OCI-LY3 (cell line): ENCODE measurements around the gene RNF41.

Source experiments
- H2AFZ ChIP-seq: fragments of 200-600, 300-600 bp; shearing (Covaris generic); 2 replicates; pipeline ENCODE4 v1.6.0; 2014; ENCODE audit warnings: antibody characterized with exemption, low read depth, low read length
- H3K27ac ChIP-seq: fragments of 200-600, 300-600 bp; sonication (generic); 2 replicates; pipeline ENCODE4 v1.5.1; 2014; ENCODE audit warnings: mild to moderate bottlenecking, low read length, moderate library complexity, mixed read lengths
- H3K27me3 ChIP-seq: fragments of 200-600, 300-600 bp; sonication (generic); 2 replicates; pipeline ENCODE4 v1.6.1; 2014; ENCODE audit warnings: low read depth, low read length, mixed read lengths
- H3K36me3 ChIP-seq: fragments of 200-600, 300-600 bp; sonication (generic); replicated peaks from 2 replicates; pipeline ENCODE3; 2014; ENCODE audit warnings: low read depth, low read length, mixed read lengths
- H3K4me1 ChIP-seq: fragments of 300-600, 200-600 bp; sonication (generic); 2 replicates; pipeline ENCODE4 v1.6.1; 2014; ENCODE audit warnings: low read length, mixed read lengths
- H3K4me2 ChIP-seq: fragments of 200-600, 300-600 bp; sonication (generic); 2 replicates; pipeline ENCODE4 v1.6.1; 2014; ENCODE audit warnings: low read length, mixed read lengths
- H3K4me3 ChIP-seq: fragments of 300-600, 200-600 bp; sonication (generic); 2 replicates; pipeline ENCODE4 v1.5.1; 2014; ENCODE audit warnings: antibody characterized with exemption, mild to moderate bottlenecking, low read length, moderate library complexity
- H3K79me2 ChIP-seq: fragments of 300-600, 200-600 bp; shearing (Covaris generic); 2 replicates; pipeline ENCODE4 v1.6.1; 2014; ENCODE audit warnings: mild to moderate bottlenecking, low read length, mixed read lengths
- H3K9ac ChIP-seq: fragments of 300-600, 200-600 bp; shearing (Covaris generic); 2 replicates; pipeline ENCODE4 v1.6.0; 2014; ENCODE audit warnings: mild to moderate bottlenecking, low read length, moderate library complexity
- H3K9me3 ChIP-seq: fragments of 200-600, 300-600 bp; shearing (Covaris generic); 2 replicates; pipeline ENCODE4 v1.6.1; 2014; ENCODE audit warnings: low read length, mixed read lengths; ENCODE audit not compliant: insufficient read depth
- H4K20me1 ChIP-seq: fragments of 200-600, 300-600 bp; sonication (generic); 2 replicates; pipeline ENCODE4 v1.6.1; 2016; ENCODE audit warnings: low read length, mixed read lengths; ENCODE audit not compliant: insufficient read depth
- EZH2phosphoT487 ChIP-seq: fragments of 200-600 bp; shearing (Covaris generic); IDR thresholded peaks from 2 replicates; pipeline ENCODE4 v1.6.1; 2018; ENCODE audit warnings: antibody characterized with exemption, mixed run types, low read depth
- TF ChIP-seq, protein P1 (sequence below): fragments of 200-600, 300-600 bp; sonication (generic); IDR thresholded peaks from 2 replicates; pipeline ENCODE4 v1.5.1; 2014; ENCODE audit warnings: antibody characterized with exemption, low read length, low read depth

RNF41 gene

DNA sequence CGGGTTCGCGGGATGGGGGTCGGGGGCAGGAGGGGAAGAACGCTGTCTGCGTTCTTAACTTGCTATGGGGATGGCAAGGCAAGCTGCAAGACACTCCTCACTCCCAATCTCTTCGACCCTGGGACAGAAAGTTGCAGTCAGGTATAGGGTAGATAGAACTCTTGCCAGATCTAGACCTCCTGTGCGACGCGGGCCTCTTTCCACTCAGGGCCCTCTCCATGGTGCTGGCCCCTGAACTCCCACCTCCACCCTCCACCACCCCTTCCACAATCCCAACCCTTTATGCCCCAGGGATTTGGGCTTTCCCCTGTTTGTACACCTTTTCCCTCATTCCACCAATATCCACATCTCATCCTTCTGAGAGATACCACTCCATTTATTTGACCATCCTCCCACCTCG is 3.2 kb upstream of the RNF41 start:
- Histone ChIP-seq H3K27me3 (no peaks in the 10 kb centered on the region), H3K9me3 (no peaks in the 10 kb centered on the region), H3K4me2 (peak overlapping the region; percentile 78), H4K20me1 (peaks cover 5% of the 10 kb centered on the region; the same call in 1 of the 2 replicates), H3K4me3 (peak overlapping the region; percentile 87), H3K36me3 (no peaks in the 10 kb centered on the region), H3K4me1 (peaks cover 26% of the 10 kb centered on the region), H3K79me2 (peaks cover 32% of the 10 kb centered on the region), H3K27ac (no peak overlapping the region), H2AFZ (0 out of 2 replicates have a peak overlapping the region, but pooled peaks have one; percentile 34), H3K9ac (peak overlapping the region; percentile 89)
- TF ChIP-seq, protein P1, sequence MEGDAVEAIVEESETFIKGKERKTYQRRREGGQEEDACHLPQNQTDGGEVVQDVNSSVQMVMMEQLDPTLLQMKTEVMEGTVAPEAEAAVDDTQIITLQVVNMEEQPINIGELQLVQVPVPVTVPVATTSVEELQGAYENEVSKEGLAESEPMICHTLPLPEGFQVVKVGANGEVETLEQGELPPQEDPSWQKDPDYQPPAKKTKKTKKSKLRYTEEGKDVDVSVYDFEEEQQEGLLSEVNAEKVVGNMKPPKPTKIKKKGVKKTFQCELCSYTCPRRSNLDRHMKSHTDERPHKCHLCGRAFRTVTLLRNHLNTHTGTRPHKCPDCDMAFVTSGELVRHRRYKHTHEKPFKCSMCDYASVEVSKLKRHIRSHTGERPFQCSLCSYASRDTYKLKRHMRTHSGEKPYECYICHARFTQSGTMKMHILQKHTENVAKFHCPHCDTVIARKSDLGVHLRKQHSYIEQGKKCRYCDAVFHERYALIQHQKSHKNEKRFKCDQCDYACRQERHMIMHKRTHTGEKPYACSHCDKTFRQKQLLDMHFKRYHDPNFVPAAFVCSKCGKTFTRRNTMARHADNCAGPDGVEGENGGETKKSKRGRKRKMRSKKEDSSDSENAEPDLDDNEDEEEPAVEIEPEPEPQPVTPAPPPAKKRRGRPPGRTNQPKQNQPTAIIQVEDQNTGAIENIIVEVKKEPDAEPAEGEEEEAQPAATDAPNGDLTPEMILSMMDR, result no peak
- TF ChIP-seq EZH2phosphoT487, result no peak

DNA sequence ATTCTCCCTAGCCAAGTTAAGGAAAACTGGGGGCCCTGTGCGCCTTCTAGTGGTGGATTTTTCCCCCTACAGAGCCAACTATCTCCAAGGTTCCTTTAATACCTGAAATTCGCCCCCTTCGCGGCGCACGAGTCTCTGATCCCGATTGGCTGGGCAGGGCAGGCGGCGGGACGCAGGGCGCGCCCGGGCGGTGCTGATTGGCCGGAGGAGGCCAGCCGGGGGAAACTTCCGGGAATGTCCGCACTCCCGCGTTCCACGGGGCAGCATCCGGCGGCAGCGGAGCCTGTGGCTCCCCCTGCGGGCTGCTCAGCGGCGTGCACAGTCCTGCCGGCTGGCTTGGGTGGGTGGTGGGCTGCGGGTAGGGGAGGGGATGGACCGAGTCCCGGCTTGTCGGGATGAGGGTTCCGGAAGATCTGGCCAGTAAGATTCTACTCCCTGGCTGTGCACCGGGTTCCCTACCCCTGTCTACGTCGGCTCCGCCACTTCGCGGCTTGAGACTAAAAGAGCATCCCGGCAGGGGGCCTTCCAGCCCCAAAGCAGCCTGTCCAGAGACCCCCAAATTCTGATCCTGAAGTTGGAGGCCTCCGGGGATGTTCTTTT is 2.5 kb upstream of the RNF41 start, which contains the start of gene NABP2:
Gene NABP2 (plus strand): TSS at position 241 of the 600 bp plus-strand sequence. CDS start 515 bp downstream, outside the sequence.
- H4K20me1 ChIP-seq, result peaks cover 5% of the 10 kb centered on the region; the same call in 1 of the 2 replicates
- H3K79me2 ChIP-seq, result peaks cover 37% of the 10 kb centered on the region
- H3K4me2 ChIP-seq, result peak within 1 kb of the TSS; percentile 94
- H3K36me3 ChIP-seq, result no peaks in the 10 kb centered on the region
- peaks cover 26% of the 10 kb centered on the region for H3K4me1 ChIP-seq
- no peaks in the 10 kb centered on the region for H3K9me3 ChIP-seq
- TF ChIP-seq, protein P1, result peak; percentile 83
- TF ChIP-seq EZH2phosphoT487, result no peak
- peak within 1 kb of the TSS; percentile 57 for H3K27ac ChIP-seq
- no peaks in the 10 kb centered on the region for H3K27me3 ChIP-seq
- H2AFZ ChIP-seq, result peak within 1 kb of the TSS; percentile 73
- H3K9ac ChIP-seq, result peak within 1 kb of the TSS; percentile 89
- H3K4me3 ChIP-seq, result peak within 1 kb of the TSS; percentile 87

- Histone ChIP-seq H2AFZ (peak overlapping the region; percentile 73), H3K4me1 (peaks cover 26% of the 10 kb centered on the region), H3K36me3 (no peaks in the 10 kb centered on the region), H3K9ac (peak overlapping the region; percentile 73), H3K27ac (peak overlapping the region; percentile 57), H4K20me1 (peaks cover 5% of the 10 kb centered on the region; the same call in 1 of the 2 replicates), H3K79me2 (peaks cover 37% of the 10 kb centered on the region), H3K4me2 (peak overlapping the region; percentile 94), H3K4me3 (peak overlapping the region; percentile 87), H3K27me3 (no peaks in the 10 kb centered on the region), H3K9me3 (no peaks in the 10 kb centered on the region)
- TF ChIP-seq, protein P1, result no peak
- TF ChIP-seq EZH2phosphoT487, result no peak
These were observed 1.9 kb upstream of the RNF41 start for GRCh38 chr12:56223571-56224101.

DNA sequence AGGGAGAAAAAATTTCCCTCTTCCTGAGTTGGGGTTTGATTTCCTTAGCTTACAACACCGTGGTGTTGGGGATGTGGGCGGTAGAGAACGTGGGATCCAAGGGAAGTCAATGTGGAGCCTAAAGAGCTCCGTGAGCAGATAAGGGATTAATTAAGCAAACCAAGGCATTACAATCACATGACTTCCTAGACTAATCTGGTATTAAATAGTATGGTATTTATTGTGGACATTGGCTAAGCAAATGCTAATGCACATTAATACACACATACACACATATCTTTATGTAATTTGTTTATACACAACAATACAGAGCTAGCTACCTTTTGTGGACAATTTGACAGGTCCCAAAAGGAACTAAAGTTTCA is 791 bp upstream of the RNF41 start:
- H3K27me3 ChIP-seq, result no peaks in the 10 kb centered on the region
- H3K9ac ChIP-seq, result peak overlapping the region; percentile 89
- no peaks in the 10 kb centered on the region for H3K9me3 ChIP-seq
- peak overlapping the region; percentile 89 for H3K4me3 ChIP-seq
- TF ChIP-seq EZH2phosphoT487, result no peak
- TF ChIP-seq, protein P1, result no peak
- peaks cover 5% of the 10 kb centered on the region; the same call in 1 of the 2 replicates for H4K20me1 ChIP-seq
- peak overlapping the region; percentile 96 for H3K4me2 ChIP-seq
- peaks cover 26% of the 10 kb centered on the region for H3K4me1 ChIP-seq
- H3K27ac ChIP-seq, result peak overlapping the region; percentile 73
- peak overlapping the region; percentile 61 for H2AFZ ChIP-seq
- H3K36me3 ChIP-seq, result no peaks in the 10 kb centered on the region
- peaks cover 37% of the 10 kb centered on the region for H3K79me2 ChIP-seq
